Spleen (tissue), 11 donors: ENCODE measurements around the gene ARSD. TPM values are rescaled to one million over a fixed set of nuclear protein-coding genes. Genes with fewer than 3 reads are reported as not detected.
A peak's percentile ranks its signal among the peaks of the same experiment; 100 is the strongest.
"Not testable (repeated sequence)": the region's sequence is repeated elsewhere in the genome, so short reads cannot be mapped to it uniquely, and the experiment has no call there.

ENCODE experiments used
- DNase-seq: peaks from one replicate; pipeline ENCODE4 v3.0.0-alpha.2; 2020
- H3K27ac ChIP-seq, 8 donors: fragments of 200-600 bp; sonication (generic) in 7 of 8; 1 replicate in 4 of 8; 2 replicates in 4 of 8; pipeline versions ENCODE4 v1.5.0 to v1.8.0; 2016 to 2021; ENCODE audit warnings: inconsistent platforms in 4 of 8, mild to moderate bottlenecking in 4 of 8, moderate library complexity in 1 of 8
- H3K27me3 ChIP-seq, 7 donors: fragments of 200-600 bp; sonication (generic) in 6 of 7; replicated peaks in 1 of 7; 1 replicate in 4 of 7; 2 replicates in 3 of 7; pipeline versions ENCODE4 v1.5.0 to v1.8.0; 2016 to 2021; ENCODE audit warnings: inconsistent platforms in 3 of 7, mild to moderate bottlenecking in 1 of 7
- H3K36me3 ChIP-seq, 6 donors: fragments of 200-600 bp; sonication (generic) in 5 of 6; 1 replicate in 4 of 6; 2 replicates in 2 of 6; pipeline versions ENCODE4 v1.5.0 to v1.8.0; 2016 to 2021; ENCODE audit warnings: inconsistent platforms in 2 of 6
- H3K4me1 ChIP-seq, 6 donors: fragments of 200-600 bp; sonication (generic) in 5 of 6; 1 replicate in 3 of 6; 2 replicates in 3 of 6; pipeline versions ENCODE4 v1.5.0 to v1.8.0; 2016 to 2021; ENCODE audit warnings: inconsistent platforms in 3 of 6
- H3K4me3 ChIP-seq, 8 donors: fragments of 200-600 bp; sonication (generic) in 7 of 8; 1 replicate in 4 of 8; 2 replicates in 4 of 8; pipeline versions ENCODE4 v1.5.0 to v1.8.0; 2016 to 2021; ENCODE audit warnings: inconsistent platforms in 4 of 8, mild to moderate bottlenecking in 4 of 8, moderate library complexity in 2 of 8
- H3K9me3 ChIP-seq, 8 donors: fragments of 200-600 bp; sonication (generic) in 7 of 8; 1 replicate in 4 of 8; 2 replicates in 4 of 8; pipeline versions ENCODE4 v1.5.0 to v1.8.0; 2016 to 2021; ENCODE audit warnings: inconsistent platforms in 4 of 8
- POLR2A ChIP-seq, 3 donors: fragments of 450-650 bp; IDR thresholded peaks; one replicate each; pipeline ENCODE4 v1.5.1; 2017; ENCODE audit warnings: antibody characterized with exemption in 3 of 3, mild to moderate bottlenecking in 1 of 3
- POLR2AphosphoS5 ChIP-seq, 3 donors: sonication (generic); formaldehyde crosslinking; IDR thresholded peaks; one replicate each; pipeline ENCODE4 v1.5.1; 2017; ENCODE audit warnings: antibody characterized with exemption in 3 of 3
- WGBS, 5 donors: extraction: QIAGEN DNeasy Blood & Tissue Kit in 3 of 5; methylation state at CpG; one replicate each; pipeline versions ENCODE4 v1.1.5 to v1.1.7; 2013 to 2018; 5-methylcytosine and 5-hydroxymethylcytosine counted together
- intact Hi-C: fragments of 100-400 bp; cut with DNase I; formaldehyde crosslinking; loops from one replicate; pipeline ENCODE4 v1.15.0; 2023; ENCODE audit warnings: low total_unique reads
- polyA plus RNA-seq, 3 donors: library from polyadenylated mRNA; stranded (reverse); fragments of 200-250 nt; gene quantifications; one replicate each; pipeline ENCODE4 v1.2.1, GENCODE V29; 2013
- total RNA-seq, 7 donors: library from RNA; depleted of rRNA in 3 of 7; stranded (reverse); fragments of >200 nt in 3 of 7; fragmentation: NEBNext Ultra II Directional in 4 of 7; extraction: Animal tissue kit (Norgen Biotek cat#: 25700) in 4 of 7; gene quantifications; one replicate each; pipeline versions ENCODE4 v1.1.0 to v1.2.1, GENCODE V29; 2016 to 2021
- TF ChIP-seq, protein P1 (sequence below), 11 experiments: fragments of 200-600 bp in 7 of 11; fragments of 450-650 bp in 4 of 11; sonication (generic) in 4 of 11; IDR thresholded peaks in 8 of 11; conservative IDR thresholded peaks in 3 of 11; 1 replicate in 7 of 11; 2 replicates in 4 of 11; pipeline versions ENCODE4 v1.4.0 to v1.8.0; 2016 to 2021; ENCODE audit warnings: antibody characterized with exemption in 11 of 11, inconsistent platforms in 4 of 11, mild to moderate bottlenecking in 1 of 11
- donor health status: healthy with polysubstance abuse.
- donor health status: DM: no; HTN: no; CAD: no; lungs with moderate emphysema.
- donor health status: DM: no; HTN: no; CAD: no.
- donor health status: Bipolar disorder and iron deficiency.
- donor health status: healthy.
- donor health status: DM: no; HTN: no; CAD: no.
- donor health status: DM: yes; HTN: yes; CAD: no.

The ARSD gene
- total and polyA plus RNA-seq, 10 donors: 2.8 to 22.0 (median 12.8) TPM

DNA sequence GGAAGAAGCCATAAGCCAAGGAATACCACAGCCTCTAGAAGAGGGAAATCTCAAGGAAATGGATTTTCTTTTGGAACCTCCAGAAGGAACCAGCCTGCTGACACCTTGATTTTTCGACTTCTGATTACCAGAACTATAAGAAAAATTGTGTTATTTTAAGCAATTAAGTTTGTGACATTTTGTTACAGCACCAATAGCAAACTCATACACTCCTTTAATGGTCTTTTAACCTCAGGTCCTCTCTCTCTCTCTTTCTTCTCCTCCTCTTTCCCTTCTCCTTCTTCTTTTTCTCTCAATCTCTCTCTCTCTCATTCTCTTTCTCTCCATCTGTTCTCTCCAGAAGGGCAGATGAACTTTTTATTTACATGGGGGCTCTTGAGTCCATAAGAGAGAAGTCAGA lies 26.3 kb downstream of the ARSD start:
- Histone ChIP-seq H3K27ac (no peak overlapping the region), H3K4me1 (peaks cover 0 to 7% (median 6%) of the 10 kb centered on the region in 6 donors), H3K27me3 (no peaks in the 10 kb centered on the region), H3K36me3 (peaks cover 0 to 23% (median 7%) of the 10 kb centered on the region in 6 donors), H3K4me3 (no peak overlapping the region), H3K9me3 (peaks cover 0 to 33% (median 17%) of the 10 kb centered on the region in 8 donors)
- WGBS, 5 donors: 86 to 95% (median 93%) methylated on average over 1 of the region's 1 CpG
- intact Hi-C loops: no loop called here
- TF ChIP-seq, protein P1, sequence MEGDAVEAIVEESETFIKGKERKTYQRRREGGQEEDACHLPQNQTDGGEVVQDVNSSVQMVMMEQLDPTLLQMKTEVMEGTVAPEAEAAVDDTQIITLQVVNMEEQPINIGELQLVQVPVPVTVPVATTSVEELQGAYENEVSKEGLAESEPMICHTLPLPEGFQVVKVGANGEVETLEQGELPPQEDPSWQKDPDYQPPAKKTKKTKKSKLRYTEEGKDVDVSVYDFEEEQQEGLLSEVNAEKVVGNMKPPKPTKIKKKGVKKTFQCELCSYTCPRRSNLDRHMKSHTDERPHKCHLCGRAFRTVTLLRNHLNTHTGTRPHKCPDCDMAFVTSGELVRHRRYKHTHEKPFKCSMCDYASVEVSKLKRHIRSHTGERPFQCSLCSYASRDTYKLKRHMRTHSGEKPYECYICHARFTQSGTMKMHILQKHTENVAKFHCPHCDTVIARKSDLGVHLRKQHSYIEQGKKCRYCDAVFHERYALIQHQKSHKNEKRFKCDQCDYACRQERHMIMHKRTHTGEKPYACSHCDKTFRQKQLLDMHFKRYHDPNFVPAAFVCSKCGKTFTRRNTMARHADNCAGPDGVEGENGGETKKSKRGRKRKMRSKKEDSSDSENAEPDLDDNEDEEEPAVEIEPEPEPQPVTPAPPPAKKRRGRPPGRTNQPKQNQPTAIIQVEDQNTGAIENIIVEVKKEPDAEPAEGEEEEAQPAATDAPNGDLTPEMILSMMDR (IDR thresholded peaks at IDR 0.05 in 8 of 11, conservative IDR thresholded peaks at IDR 0.05 in 3 of 11): no peak
- TF ChIP-seq POLR2A (IDR thresholded peaks at IDR 0.05) (no peak), POLR2AphosphoS5 (IDR thresholded peaks at IDR 0.05) (no peak)
- DNase-seq: no peak

DNA sequence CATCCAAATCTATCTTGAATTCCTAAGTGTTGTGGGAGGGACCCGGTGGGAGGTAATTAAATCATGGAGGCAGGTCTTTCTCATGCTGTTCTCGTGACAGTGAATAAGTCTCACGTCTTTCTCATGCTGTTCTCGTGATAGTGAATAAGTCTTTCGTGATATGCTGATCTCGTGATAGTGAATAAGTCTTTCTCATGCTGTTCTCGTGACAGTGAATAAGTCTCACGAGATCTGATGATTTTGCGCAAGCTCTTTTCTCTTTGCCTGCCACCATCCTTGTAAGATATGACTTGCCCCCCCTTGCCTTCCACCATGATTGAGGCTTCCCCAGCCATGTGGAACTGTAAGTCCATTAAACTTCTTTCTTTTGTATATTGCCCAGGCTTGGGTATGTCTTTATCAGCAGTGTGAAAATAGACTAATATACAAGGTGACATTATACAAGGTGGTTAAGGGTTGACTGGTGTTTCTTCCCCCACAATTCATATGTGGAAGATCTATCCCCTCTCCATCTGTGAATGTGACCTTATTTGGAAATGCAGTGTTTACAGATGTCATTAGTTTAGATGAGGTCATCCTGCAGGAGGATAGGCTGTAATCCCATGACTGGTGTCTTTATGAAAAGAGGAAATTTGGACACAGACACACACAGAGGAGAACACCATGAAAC lies 27.6 kb downstream of the ARSD start:
- Histone ChIP-seq H3K27ac (no peak overlapping the region), H3K4me1 (peaks cover 0 to 15% (median 9%) of the 10 kb centered on the region in 6 donors), H3K9me3 (peaks cover 0 to 33% (median 17%) of the 10 kb centered on the region in 8 donors), H3K36me3 (peaks cover 0 to 9% (median 0%) of the 10 kb centered on the region in 6 donors), H3K4me3 (no peak overlapping the region), H3K27me3 (no peaks in the 10 kb centered on the region)
- TF ChIP-seq POLR2A (IDR thresholded peaks at IDR 0.05) (no peak), POLR2AphosphoS5 (IDR thresholded peaks at IDR 0.05) (no peak)
- TF ChIP-seq, protein P1 (IDR thresholded peaks at IDR 0.05 in 8 of 11, conservative IDR thresholded peaks at IDR 0.05 in 3 of 11): no peak
- intact Hi-C loops: no loop called here
- 90 to 97% (median 92%) methylated on average over 9 of the region's 9 CpGs for WGBS, 5 donors
- DNase-seq: no peak

DNA sequence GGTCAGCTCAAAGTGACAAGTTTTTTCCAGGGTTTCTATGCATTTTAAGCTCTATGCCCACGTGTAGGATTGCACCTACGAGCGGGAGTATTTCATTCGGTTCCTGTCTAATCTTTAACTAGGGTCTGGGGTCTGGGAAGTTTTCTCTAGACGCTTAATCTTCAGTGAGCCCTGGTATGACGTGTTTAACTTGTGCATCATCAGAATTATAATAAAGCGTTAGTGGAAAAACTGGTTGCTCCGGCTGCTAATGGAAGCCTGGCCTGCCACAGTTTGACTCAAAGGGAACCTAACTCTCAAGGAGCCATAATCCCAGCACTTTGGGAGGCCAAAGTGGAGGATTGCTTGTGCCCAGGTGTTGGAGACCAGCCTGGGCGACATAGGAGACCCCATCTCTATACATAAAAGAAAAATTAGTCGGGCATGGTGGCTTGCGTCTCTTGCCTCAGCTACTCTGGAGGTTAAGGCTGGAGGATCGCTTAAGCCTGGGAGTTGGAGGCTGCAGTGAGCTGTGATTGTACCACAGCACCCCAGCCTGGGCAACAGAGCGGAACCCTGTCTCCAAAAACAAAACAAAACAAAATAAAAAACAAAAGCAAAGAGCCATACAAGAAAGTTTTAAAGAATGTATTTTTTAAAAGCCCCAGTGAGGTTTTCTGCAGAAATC lies 30.2 kb downstream of the ARSD start:
- Histone ChIP-seq H3K27me3 (no peaks in the 10 kb centered on the region), H3K36me3 (no peaks in the 10 kb centered on the region), H3K27ac (no peak overlapping the region), H3K9me3 (peaks cover 0 to 18% (median 12%) of the 10 kb centered on the region in 8 donors), H3K4me3 (no peak overlapping the region), H3K4me1 (peaks cover 0 to 19% (median 9%) of the 10 kb centered on the region in 6 donors)
- no peak for DNase-seq
- intact Hi-C loops: no loop called here
- 80 to 92% (median 87%) methylated on average over 13 of the region's 13 CpGs for WGBS, 5 donors
- TF ChIP-seq, protein P1 (IDR thresholded peaks at IDR 0.05 in 8 of 11, conservative IDR thresholded peaks at IDR 0.05 in 3 of 11): no peak
- TF ChIP-seq POLR2AphosphoS5 (IDR thresholded peaks at IDR 0.05) (no peak), POLR2A (IDR thresholded peaks at IDR 0.05) (no peak)

DNA sequence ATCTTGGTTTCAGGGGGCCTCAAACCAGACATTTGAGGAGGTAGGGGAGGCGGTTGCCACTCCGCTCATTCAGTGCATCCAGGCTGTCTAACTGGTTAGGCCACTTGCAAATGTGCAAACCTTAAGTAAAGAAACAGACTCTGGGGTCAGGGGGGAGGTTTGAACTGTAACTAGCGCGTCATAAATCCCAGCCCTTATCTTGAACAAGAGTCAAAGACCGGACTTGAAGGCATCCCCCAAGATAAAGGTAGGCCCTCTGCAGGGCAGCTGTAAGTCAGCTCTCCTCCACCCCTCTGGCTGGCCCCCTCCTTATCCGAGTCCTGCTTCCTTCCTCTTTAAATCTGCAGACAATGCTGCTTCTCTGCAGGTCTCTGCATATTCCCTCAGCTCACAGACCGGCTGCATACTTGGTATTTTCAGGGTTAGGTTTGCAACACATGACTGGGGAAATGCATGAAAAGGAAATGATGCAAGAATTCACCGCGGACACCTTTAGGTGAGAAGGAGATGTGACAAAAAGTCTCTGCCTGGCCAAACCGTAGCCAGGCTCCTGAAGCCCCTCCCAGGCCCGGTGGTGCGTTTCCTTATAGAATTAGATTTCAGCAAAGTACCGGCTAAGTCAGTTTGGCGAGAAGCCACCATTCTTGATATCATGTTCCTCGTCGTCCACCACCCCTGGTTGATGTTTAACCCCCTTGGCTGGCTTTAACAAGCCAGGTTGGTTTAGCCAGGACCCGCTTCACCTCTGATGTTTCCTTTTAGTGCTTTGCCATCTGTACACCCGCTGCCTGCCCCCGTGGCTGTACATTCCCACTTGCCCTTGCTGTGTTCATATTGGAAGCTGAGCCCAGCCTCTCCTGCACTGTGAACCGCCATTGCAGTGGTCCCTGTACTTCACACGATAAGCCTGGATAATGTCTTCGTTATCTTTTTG lies 31.2 kb downstream of the ARSD start:
- intact Hi-C loops, H3K9me3 ChIP-seq, H3K27me3 ChIP-seq, H3K36me3 ChIP-seq, DNase-seq: not testable (repeated sequence)
- H3K27ac ChIP-seq: peak overlapping the region in 1 of 8 donors; percentile 56
- H3K4me1 ChIP-seq: peaks cover 0 to 19% (median 9%) of the 10 kb centered on the region in 6 donors
- WGBS, 5 donors: 17 to 24% (median 18%) methylated on average over 20 to 22 of the region's 22 CpGs
- H3K4me3 ChIP-seq: peak overlapping the region in 1 of 8 donors; percentile 14
